WTC11 (cell line): ENCODE measurements around the gene MFSD12. TPM values are rescaled to one million over a fixed set of nuclear protein-coding genes. Genes with fewer than 3 reads are reported as not detected.

Experiments
- ATAC-seq: fragments of 200-7000 bp; cut with Tn5 transposase; 2 replicates; pipeline ENCODE4 v1.10.0; 2021; ENCODE audit warnings: mild to moderate bottlenecking, moderate library complexity
- CTCF ChIA-PET: fragments of 300-600 bp; sonication (Branson Sonifier 250); formaldehyde crosslinking; loops from one replicate; lab custom pipeline; 2021; ENCODE audit warnings: antibody characterized with exemption; lab: Charles Lee
- POLR2A ChIA-PET: fragments of 350-600 bp; sonication (Branson Sonifier 250); formaldehyde crosslinking; loops from one replicate; lab custom pipeline; 2021; ENCODE audit warnings: antibody characterized with exemption; lab: Charles Lee
- DNase-seq: peaks from one replicate; pipeline ENCODE4 v3.0.0; 2021; ENCODE audit warnings: low spot score
- H3K27ac Mint-ChIP-seq: 2 replicates; pipeline ENCODE4 v1.8.0; 2021; ENCODE audit warnings: mixed read lengths
- H3K27me3 Mint-ChIP-seq: 2 replicates; pipeline ENCODE4 v1.8.0; 2021; ENCODE audit warnings: low read depth, mild to moderate bottlenecking, moderate library complexity, mixed read lengths
- H3K36me3 Mint-ChIP-seq: 2 replicates; pipeline ENCODE4 v1.8.0; 2021; ENCODE audit warnings: mixed read lengths
- H3K4me1 Mint-ChIP-seq: 2 replicates; pipeline ENCODE4 v1.8.0; 2022; ENCODE audit warnings: mixed read lengths
- H3K4me3 Mint-ChIP-seq: 2 replicates; pipeline ENCODE4 v1.8.0; 2021; ENCODE audit warnings: mild to moderate bottlenecking, moderate library complexity, mixed read lengths
- H3K9me3 Mint-ChIP-seq: 2 replicates; pipeline ENCODE4 v1.8.0; 2021; ENCODE audit warnings: mixed read lengths
- ATF1 ChIP-seq: sonication (generic); formaldehyde crosslinking; IDR thresholded peaks from 2 replicates; pipeline ENCODE4 v1.8.1; 2023; ENCODE audit warnings: mild to moderate bottlenecking, moderate library complexity, missing genetic modification reagents
- CBFB ChIP-seq: sonication (generic); formaldehyde crosslinking; IDR thresholded peaks from 2 replicates; pipeline ENCODE4 v1.8.1; 2022; ENCODE audit warnings: mild to moderate bottlenecking, low read depth, missing genetic modification reagents
- CREM ChIP-seq: sonication (generic); formaldehyde crosslinking; IDR thresholded peaks from 2 replicates; pipeline ENCODE4 v1.8.1; 2022; ENCODE audit warnings: mild to moderate bottlenecking, missing genetic modification reagents, moderate library complexity
- E2F1 ChIP-seq: sonication (generic); formaldehyde crosslinking; IDR thresholded peaks from 2 replicates; pipeline ENCODE4 v1.8.0; 2022; ENCODE audit warnings: mild to moderate bottlenecking, missing genetic modification reagents
- ELF4 ChIP-seq: sonication (generic); formaldehyde crosslinking; IDR thresholded peaks from 2 replicates; pipeline ENCODE4 v1.8.1; 2022; ENCODE audit warnings: low read depth, mild to moderate bottlenecking, moderate library complexity, missing genetic modification reagents
- ETV6 ChIP-seq: sonication (generic); formaldehyde crosslinking; IDR thresholded peaks from 2 replicates; pipeline ENCODE4 v1.8.1; 2022; ENCODE audit warnings: mild to moderate bottlenecking, missing genetic modification reagents
- FOXP1 ChIP-seq: sonication (generic); formaldehyde crosslinking; IDR thresholded peaks from 2 replicates; pipeline ENCODE4 v1.8.0; 2022; ENCODE audit warnings: missing genetic modification reagents, mild to moderate bottlenecking, moderate library complexity, borderline replicate concordance
- FOXP4 ChIP-seq: sonication (generic); formaldehyde crosslinking; IDR thresholded peaks from 2 replicates; pipeline ENCODE4 v1.8.0; 2022; ENCODE audit warnings: mild to moderate bottlenecking, missing genetic modification reagents
- GABPB1 ChIP-seq: sonication (generic); formaldehyde crosslinking; IDR thresholded peaks from 2 replicates; pipeline ENCODE4 v1.8.1; 2023; ENCODE audit warnings: mild to moderate bottlenecking, missing genetic modification reagents
- GTF2I ChIP-seq: fragments of 250-450 bp; sonication (Bioruptor Pico); conservative IDR thresholded peaks from 2 replicates; pipeline ENCODE4 v1.4.0; 2021; ENCODE audit warnings: mild to moderate bottlenecking
- NR2C2 ChIP-seq: sonication (generic); formaldehyde crosslinking; IDR thresholded peaks from 2 replicates; pipeline ENCODE4 v1.8.0; 2022; ENCODE audit warnings: mild to moderate bottlenecking, missing genetic modification reagents
- TEAD4 ChIP-seq: sonication (generic); formaldehyde crosslinking; IDR thresholded peaks from 2 replicates; pipeline ENCODE4 v1.8.0; 2022; ENCODE audit warnings: mild to moderate bottlenecking, missing genetic modification reagents
- TP53 ChIP-seq: sonication (generic); formaldehyde crosslinking; IDR thresholded peaks from 2 replicates; pipeline ENCODE4 v1.8.1; 2023; ENCODE audit warnings: mild to moderate bottlenecking, missing genetic modification reagents
- ZBTB21 ChIP-seq: sonication (generic); formaldehyde crosslinking; IDR thresholded peaks from 2 replicates; pipeline ENCODE4 v1.8.1; 2023; ENCODE audit warnings: mild to moderate bottlenecking, missing genetic modification reagents, borderline replicate concordance
- ZNF121 ChIP-seq: sonication (generic); formaldehyde crosslinking; IDR thresholded peaks from 2 replicates; pipeline ENCODE4 v1.8.0; 2023; ENCODE audit warnings: missing genetic modification reagents
- ZNF416 ChIP-seq: fragments of 250-450 bp; sonication (Bioruptor Pico); IDR thresholded peaks from 2 replicates; pipeline ENCODE4 v1.9.0; 2021; ENCODE audit warnings: mild to moderate bottlenecking, inconsistent platforms
- ZNF423 ChIP-seq: fragments of 250-450 bp; sonication (Bioruptor Pico); IDR thresholded peaks from 2 replicates; pipeline ENCODE4 v2.1.2; 2022; ENCODE audit warnings: mild to moderate bottlenecking, moderate library complexity
- total RNA-seq: library from RNA; stranded (reverse); gene quantifications from 3 replicates; pipeline ENCODE4 v1.2.3, GENCODE V29; 2021
- TF ChIP-seq, protein P1 (sequence below): fragments of 250-450 bp; sonication (Bioruptor Pico); IDR thresholded peaks from 2 replicates; pipeline ENCODE4 v1.9.0; 2021; ENCODE audit warnings: moderate library complexity, mild to moderate bottlenecking, inconsistent platforms, borderline replicate concordance
- TF ChIP-seq, protein P2 (sequence below): sonication (generic); formaldehyde crosslinking; IDR thresholded peaks from 2 replicates; pipeline ENCODE4 v1.8.1; 2022; ENCODE audit warnings: low read depth, missing genetic modification reagents, borderline replicate concordance
- TF ChIP-seq, protein P3 (sequence below): sonication (generic); formaldehyde crosslinking; conservative IDR thresholded peaks from 2 replicates; pipeline ENCODE4 v1.8.1; 2023; ENCODE audit warnings: mild to moderate bottlenecking, low read depth, missing genetic modification reagents, moderate library complexity

MFSD12 gene
- total RNA-seq, 1 experiment from 2014 or later: 59.9 TPM

DNA sequence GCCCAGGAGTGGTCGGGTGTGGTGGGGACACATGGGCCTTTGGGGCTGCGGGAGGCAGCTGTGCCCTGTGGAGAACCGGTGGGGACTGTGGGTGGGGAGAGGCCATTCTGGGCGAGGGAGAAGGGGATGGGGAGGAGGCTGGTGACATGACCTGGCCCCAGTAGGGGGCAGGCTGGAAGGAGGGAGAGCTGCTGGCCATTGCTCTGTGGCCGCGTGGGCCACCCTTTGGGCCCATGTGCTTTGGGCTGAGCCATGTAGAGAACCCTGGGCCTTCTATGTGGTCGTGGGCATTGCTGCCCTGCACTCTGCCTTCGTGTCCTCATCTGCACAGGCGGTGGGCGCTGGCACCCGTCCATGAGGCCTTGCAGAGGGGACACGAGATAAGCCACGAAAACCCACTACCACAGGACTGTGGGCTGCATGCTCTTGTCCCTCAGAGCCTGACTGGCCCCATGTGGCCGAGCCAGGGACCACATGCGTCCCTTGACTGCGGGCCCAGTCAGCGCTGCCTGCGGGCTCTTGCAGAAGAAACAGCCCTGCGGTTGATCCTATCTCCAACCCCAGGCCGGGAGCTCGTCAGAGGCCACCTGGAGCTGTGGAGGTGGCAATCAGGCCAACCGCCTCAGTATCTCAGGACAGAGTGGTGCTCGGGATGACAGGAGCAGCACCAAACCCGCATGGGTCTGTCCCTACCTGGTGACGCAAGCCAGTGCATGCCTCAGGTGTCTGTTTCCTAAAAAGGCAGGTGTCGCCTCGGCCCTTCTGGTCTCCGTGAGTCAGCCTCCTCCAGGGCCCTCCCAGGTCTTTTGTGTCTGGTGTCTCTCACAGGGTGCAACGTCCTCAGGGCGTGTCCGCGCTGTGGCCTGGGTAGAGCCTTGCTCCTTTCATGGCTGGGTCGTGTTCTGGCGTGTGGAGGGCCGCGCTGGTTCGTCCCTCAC, 37.0 kb downstream of the MFSD12 start:
- H3K9me3 Mint-ChIP-seq: no peaks in the 10 kb centered on the region
- CTCF ChIA-PET: interaction anchor here (0.5 to 3.5 kb wide), 5 partner anchors 25 to 215 kb away, joined by 3 to 20 read pairs (median 5); no protein-coding TSS in a partner anchor
- H3K36me3 Mint-ChIP-seq: peaks cover 7% of the 10 kb centered on the region
- peak; percentile 49 for ATAC-seq
- TF ChIP-seq FOXP1 (CRISPR knock-in tag) (peak; percentile 53; the same call in 1 of the 2 replicates), ZNF416 (CRISPR knock-in tag) (no peak), ZNF121 (CRISPR knock-in tag) (peak; percentile 53; the same call in 1 of the 2 replicates), CBFB (CRISPR knock-in tag) (no peak), TP53 (CRISPR knock-in tag) (no peak), FOXP4 (CRISPR knock-in tag) (no peak), ZBTB21 (CRISPR knock-in tag) (no peak)
- TF ChIP-seq, protein P1, sequence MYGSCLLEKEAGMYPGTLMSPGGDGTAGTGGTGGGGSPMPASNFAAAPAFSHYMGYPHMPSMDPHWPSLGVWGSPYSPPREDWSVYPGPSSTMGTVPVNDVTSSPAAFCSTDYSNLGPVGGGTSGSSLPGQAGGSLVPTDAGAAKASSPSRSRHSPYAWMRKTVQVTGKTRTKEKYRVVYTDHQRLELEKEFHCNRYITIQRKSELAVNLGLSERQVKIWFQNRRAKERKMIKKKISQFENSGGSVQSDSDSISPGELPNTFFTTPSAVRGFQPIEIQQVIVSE: no peak
- TF ChIP-seq, protein P2, sequence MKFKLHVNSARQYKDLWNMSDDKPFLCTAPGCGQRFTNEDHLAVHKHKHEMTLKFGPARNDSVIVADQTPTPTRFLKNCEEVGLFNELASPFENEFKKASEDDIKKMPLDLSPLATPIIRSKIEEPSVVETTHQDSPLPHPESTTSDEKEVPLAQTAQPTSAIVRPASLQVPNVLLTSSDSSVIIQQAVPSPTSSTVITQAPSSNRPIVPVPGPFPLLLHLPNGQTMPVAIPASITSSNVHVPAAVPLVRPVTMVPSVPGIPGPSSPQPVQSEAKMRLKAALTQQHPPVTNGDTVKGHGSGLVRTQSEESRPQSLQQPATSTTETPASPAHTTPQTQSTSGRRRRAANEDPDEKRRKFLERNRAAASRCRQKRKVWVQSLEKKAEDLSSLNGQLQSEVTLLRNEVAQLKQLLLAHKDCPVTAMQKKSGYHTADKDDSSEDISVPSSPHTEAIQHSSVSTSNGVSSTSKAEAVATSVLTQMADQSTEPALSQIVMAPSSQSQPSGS (CRISPR knock-in tag): no peak
- peak overlapping the region; percentile 79 for H3K27ac Mint-ChIP-seq
- peak; percentile 58 for DNase-seq
- H3K4me3 Mint-ChIP-seq: no peak overlapping the region
- H3K4me1 Mint-ChIP-seq: peaks cover 48% of the 10 kb centered on the region
- H3K27me3 Mint-ChIP-seq: no peaks in the 10 kb centered on the region
- POLR2A ChIA-PET: no interaction called here

DNA sequence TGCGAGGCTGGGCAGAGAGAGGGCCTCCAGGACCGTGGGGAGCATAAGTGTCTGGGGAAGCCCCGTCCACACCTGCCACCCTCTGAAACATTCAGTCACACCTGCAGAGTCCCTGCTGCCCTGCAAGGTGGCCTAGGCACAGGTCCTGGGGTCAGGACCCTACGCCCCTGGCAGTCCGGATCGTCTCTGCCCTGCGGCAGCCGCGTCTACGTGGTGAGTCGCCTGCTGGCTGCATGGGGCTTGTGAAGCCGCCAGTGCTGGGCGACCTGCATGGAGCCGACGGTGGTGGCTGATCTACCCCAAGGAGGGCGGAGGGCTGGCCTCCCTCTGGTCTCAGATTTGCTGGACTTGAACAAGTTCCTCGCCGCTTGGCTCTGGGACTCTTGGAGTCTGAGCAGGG, 38.3 kb downstream of the MFSD12 start:
- ATAC-seq (no peak), DNase-seq (no peak)
- peak overlapping the region; percentile 67; the same call in 1 of the 2 replicates for H3K27ac Mint-ChIP-seq
- CTCF ChIA-PET: interaction anchor here (0.9 to 4.8 kb wide), 6 partner anchors 8 to 135 kb away, joined by 3 to 31 read pairs (median 6); no protein-coding TSS in a partner anchor
- no peaks in the 10 kb centered on the region for H3K27me3 Mint-ChIP-seq
- H3K9me3 Mint-ChIP-seq: no peaks in the 10 kb centered on the region
- TF ChIP-seq ATF1 (CRISPR knock-in tag): no peak
- TF ChIP-seq CREM (CRISPR knock-in tag): no peak
- TF ChIP-seq FOXP1 (CRISPR knock-in tag): no peak
- POLR2A ChIA-PET: no interaction called here
- peaks cover 7% of the 10 kb centered on the region for H3K36me3 Mint-ChIP-seq
- no peak overlapping the region for H3K4me3 Mint-ChIP-seq
- H3K4me1 Mint-ChIP-seq: peaks cover 55% of the 10 kb centered on the region

DNA sequence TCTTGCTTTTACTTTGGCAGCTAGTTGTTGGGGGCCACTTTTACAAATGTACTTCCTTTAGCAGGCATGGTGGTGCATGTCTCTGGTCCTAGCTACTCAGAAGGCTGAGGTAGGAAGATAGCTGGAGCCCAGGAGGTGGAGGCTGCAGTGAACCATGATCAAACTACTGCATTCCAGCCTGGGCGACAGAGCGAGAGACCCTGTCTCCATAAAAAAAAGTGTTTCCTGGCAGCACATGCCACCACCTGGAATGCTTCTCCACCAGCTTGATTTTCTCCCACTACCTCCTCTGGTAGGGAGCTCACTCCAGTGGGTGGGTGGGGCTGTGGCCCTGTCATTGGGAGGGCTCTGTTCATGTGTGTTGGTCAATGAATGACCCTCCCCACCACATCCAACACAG, 38.7 kb downstream of the MFSD12 start:
- peak overlapping the region; percentile 67 for H3K27ac Mint-ChIP-seq

More for the DNA sequence above, 38.7 kb downstream of the MFSD12 start:
- ChIA-PET POLR2A (interaction anchor here (0.8 kb wide), 1 partner anchor 20 kb away, joined by 3 read pairs; the partner anchor contains the start of gene TEKTIP1), CTCF (interaction anchor here (1.0 to 4.8 kb wide), 7 partner anchors 8 to 136 kb away, joined by 3 to 31 read pairs (median 7); no protein-coding TSS in a partner anchor)
- H3K27me3 Mint-ChIP-seq: no peaks in the 10 kb centered on the region
- H3K36me3 Mint-ChIP-seq: peaks cover 4% of the 10 kb centered on the region; the same call in 1 of the 2 replicates
- H3K9me3 Mint-ChIP-seq: no peaks in the 10 kb centered on the region
- ATAC-seq: no peak
- DNase-seq: no peak
- peaks cover 55% of the 10 kb centered on the region for H3K4me1 Mint-ChIP-seq
- TF ChIP-seq FOXP1 (CRISPR knock-in tag) (no peak), ETV6 (CRISPR knock-in tag) (no peak), TEAD4 (CRISPR knock-in tag) (no peak), GTF2I (no peak), ZNF121 (CRISPR knock-in tag) (no peak), GABPB1 (no peak), ZNF423 (CRISPR knock-in tag) (no peak), E2F1 (CRISPR knock-in tag) (no peak), ELF4 (CRISPR knock-in tag) (no peak), NR2C2 (no peak)
- TF ChIP-seq, protein P3, sequence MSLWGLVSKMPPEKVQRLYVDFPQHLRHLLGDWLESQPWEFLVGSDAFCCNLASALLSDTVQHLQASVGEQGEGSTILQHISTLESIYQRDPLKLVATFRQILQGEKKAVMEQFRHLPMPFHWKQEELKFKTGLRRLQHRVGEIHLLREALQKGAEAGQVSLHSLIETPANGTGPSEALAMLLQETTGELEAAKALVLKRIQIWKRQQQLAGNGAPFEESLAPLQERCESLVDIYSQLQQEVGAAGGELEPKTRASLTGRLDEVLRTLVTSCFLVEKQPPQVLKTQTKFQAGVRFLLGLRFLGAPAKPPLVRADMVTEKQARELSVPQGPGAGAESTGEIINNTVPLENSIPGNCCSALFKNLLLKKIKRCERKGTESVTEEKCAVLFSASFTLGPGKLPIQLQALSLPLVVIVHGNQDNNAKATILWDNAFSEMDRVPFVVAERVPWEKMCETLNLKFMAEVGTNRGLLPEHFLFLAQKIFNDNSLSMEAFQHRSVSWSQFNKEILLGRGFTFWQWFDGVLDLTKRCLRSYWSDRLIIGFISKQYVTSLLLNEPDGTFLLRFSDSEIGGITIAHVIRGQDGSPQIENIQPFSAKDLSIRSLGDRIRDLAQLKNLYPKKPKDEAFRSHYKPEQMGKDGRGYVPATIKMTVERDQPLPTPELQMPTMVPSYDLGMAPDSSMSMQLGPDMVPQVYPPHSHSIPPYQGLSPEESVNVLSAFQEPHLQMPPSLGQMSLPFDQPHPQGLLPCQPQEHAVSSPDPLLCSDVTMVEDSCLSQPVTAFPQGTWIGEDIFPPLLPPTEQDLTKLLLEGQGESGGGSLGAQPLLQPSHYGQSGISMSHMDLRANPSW: no peak
- H3K4me3 Mint-ChIP-seq: peak overlapping the region; percentile 39
